HCT116 (cell line): ENCODE data around the gene FAM120A. TPM values are rescaled to one million over a fixed set of nuclear protein-coding genes. Genes with fewer than 3 reads are reported as not detected.

ENCODE experiments used
- ATAC-seq: fragments of 200-7000 bp; cut with Tn5 transposase; 2 replicates; pipeline ENCODE4 v1.9.1; 2020; ENCODE audit warnings: mild to moderate bottlenecking, moderate library complexity
- BruUV-seq: library from RNA; stranded (reverse); fragments of 400-500 nt; replicated peaks from 2 replicates; lab custom pipeline; 2021; lab: Mats Ljungman, UMichigan
- CTCF ChIA-PET: fragments of 300-600 bp; sonication (Branson Sonifier 250); formaldehyde crosslinking; loops from one replicate; lab custom pipeline; 2021; ENCODE audit warnings: antibody characterized with exemption; lab: Charles Lee
- POLR2A ChIA-PET: fragments of 300-600, 350-600 bp; sonication (Branson Sonifier 250); formaldehyde crosslinking; loops from one replicate; lab custom pipeline; 2021; ENCODE audit warnings: antibody characterized with exemption; lab: Charles Lee
- RAD21 ChIA-PET, 2 experiments: fragments of 300-600 bp; sonication (Branson Sonifier 250); formaldehyde crosslinking; loops; one replicate each; lab custom pipeline; 2023; ENCODE audit warnings: low total read pairs in 2 of 2; ENCODE audit not compliant: uncharacterized antibody in 2 of 2, unreplicated experiment in 2 of 2, low non-redundant PET in 1 of 2; lab: Charles Lee
- DNase-seq: peaks from one replicate; pipeline ENCODE4 v3.0.0-alpha.2; 2010; ENCODE audit warnings: low read depth, low spot score
- H2AFZ ChIP-seq: fragments of 200-600 bp; shearing (Covaris generic), sonication (generic); 2 replicates; pipeline ENCODE4 v1.6.1; 2017; ENCODE audit warnings: low read depth, mixed run types, mixed read lengths, antibody characterized with exemption, low read length; ENCODE audit not compliant: poor library complexity, severe bottlenecking
- H3K27ac ChIP-seq: 2 replicates; pipeline ENCODE4 v1.5.1; 2012; ENCODE audit warnings: low read depth, low read length
- H3K27me3 ChIP-seq: fragments of 200-600 bp; sonication (generic); 2 replicates; pipeline ENCODE4 v1.6.1; 2016; ENCODE audit warnings: mixed run types, low read length, mixed read lengths; ENCODE audit not compliant: insufficient read depth
- H3K36me3 ChIP-seq, 2 experiments: fragments of 200-500 bp in 1 of 2; fragments of 200-600 bp in 1 of 2; sonication (Bioruptor generic) in 1 of 2; sonication (generic) in 1 of 2; 2 replicates each; pipeline versions ENCODE4 v1.5.1 to v1.6.1; 2014 to 2016; ENCODE audit warnings: low read length in 2 of 2, inconsistent platforms in 1 of 2, mixed read lengths in 1 of 2, mixed run types in 1 of 2; ENCODE audit not compliant: insufficient read depth in 2 of 2, control insufficient read depth in 1 of 2
- H3K4me1 ChIP-seq, 2 experiments: fragments of 200-600 bp in 1 of 2; sonication (generic) in 1 of 2; 2 replicates each; pipeline versions ENCODE4 v1.5.1 to v1.6.1; 2012 to 2017; ENCODE audit warnings: low read length in 2 of 2, inconsistent platforms in 1 of 2, mild to moderate bottlenecking in 1 of 2, mixed read lengths in 1 of 2, mixed run types in 1 of 2, moderate library complexity in 1 of 2; ENCODE audit not compliant: insufficient read depth in 2 of 2, control insufficient read depth in 1 of 2
- H3K4me2 ChIP-seq: fragments of 200-600 bp; sonication (generic); 2 replicates; pipeline ENCODE4 v1.6.1; 2017; ENCODE audit warnings: mixed run types, low read length, mixed read lengths
- H3K4me3 ChIP-seq, 2 experiments: fragments of 200-600 bp in 1 of 2; sonication (generic) in 1 of 2; replicated peaks in 1 of 2; 2 replicates each; pipeline ENCODE4 v1.5.1; 2011 to 2016; ENCODE audit warnings: low read length in 2 of 2, control low read depth in 1 of 2, low read depth in 1 of 2, mild to moderate bottlenecking in 1 of 2, mixed read lengths in 1 of 2, mixed run types in 1 of 2
- H3K79me2 ChIP-seq: fragments of 200-600 bp; sonication (generic); 2 replicates; pipeline ENCODE4 v1.6.1; 2017; ENCODE audit warnings: mild to moderate bottlenecking, mixed run types, low read length, moderate library complexity, mixed read lengths; ENCODE audit not compliant: insufficient read depth
- H3K9ac ChIP-seq: fragments of 200-600 bp; sonication (generic); 2 replicates; pipeline ENCODE4 v1.6.1; 2016; ENCODE audit warnings: low read length, mixed read lengths
- H3K9me2 ChIP-seq: fragments of 200-600 bp; sonication (generic), shearing (Covaris generic); 2 replicates; pipeline ENCODE4 v1.6.1; 2017; ENCODE audit warnings: mixed run types, mild to moderate bottlenecking, moderate library complexity; ENCODE audit not compliant: insufficient read depth
- H3K9me3 ChIP-seq, 2 experiments: fragments of 200-500 bp in 1 of 2; fragments of 200-600 bp in 1 of 2; sonication (Bioruptor generic) in 1 of 2; sonication (generic) in 1 of 2; 2 replicates each; pipeline ENCODE4 v1.6.1; 2014 to 2017; ENCODE audit warnings: low read length in 2 of 2, mixed read lengths in 2 of 2, inconsistent platforms in 1 of 2, low read depth in 1 of 2, mild to moderate bottlenecking in 1 of 2, mixed run types in 1 of 2, moderate library complexity in 1 of 2; ENCODE audit not compliant: control insufficient read depth in 1 of 2, insufficient read depth in 1 of 2
- H4K20me1 ChIP-seq: fragments of 200-600 bp; sonication (generic), shearing (Covaris generic); 2 replicates; pipeline ENCODE4 v1.6.1; 2017; ENCODE audit warnings: mixed run types, mild to moderate bottlenecking, moderate library complexity; ENCODE audit not compliant: insufficient read depth
- CBX3 ChIP-seq: IDR thresholded peaks from 2 replicates; pipeline ENCODE4 v1.6.1; 2012; ENCODE audit warnings: low read depth
- EZH2 ChIP-seq: fragments of 200-600 bp; sonication (generic); IDR thresholded peaks from 2 replicates; pipeline ENCODE4 v1.6.1; 2017; ENCODE audit warnings: antibody characterized with exemption, mixed run types
- JUND ChIP-seq: IDR thresholded peaks from 2 replicates; pipeline ENCODE4 v1.6.1; 2012
- POLR2A ChIP-seq: IDR thresholded peaks from 2 replicates; pipeline ENCODE4 v1.7.0; 2011; ENCODE audit warnings: borderline replicate concordance; ENCODE audit not compliant: insufficient read depth, insufficient read length; ENCODE audit errors: extremely low read depth
- POLR2AphosphoS5 ChIP-seq: IDR thresholded peaks from 2 replicates; pipeline ENCODE4 v1.6.1; 2011; ENCODE audit warnings: mild to moderate bottlenecking, low read depth, low read length, moderate library complexity
- RAD21 ChIP-seq: IDR thresholded peaks from 2 replicates; pipeline ENCODE4 v1.6.1; 2012; ENCODE audit warnings: low read depth, mild to moderate bottlenecking
- SIN3A ChIP-seq: IDR thresholded peaks from 2 replicates; pipeline ENCODE4 v1.6.1; 2012; ENCODE audit warnings: low read depth
- SP1 ChIP-seq: IDR thresholded peaks from 2 replicates; pipeline ENCODE4 v1.6.1; 2012; ENCODE audit warnings: low read depth
- SRF ChIP-seq: IDR thresholded peaks from 2 replicates; pipeline ENCODE4 v1.6.1; 2012; ENCODE audit warnings: low read depth
- TCF7L2 ChIP-seq: IDR thresholded peaks from 2 replicates; pipeline ENCODE4 v1.7.0; 2011; ENCODE audit warnings: borderline replicate concordance, inconsistent platforms; ENCODE audit not compliant: insufficient read depth, insufficient read length; ENCODE audit errors: extremely low read depth
- YY1 ChIP-seq: IDR thresholded peaks from 2 replicates; pipeline ENCODE4 v1.6.1; 2011; ENCODE audit warnings: low read length, low read depth, moderate library complexity, mild to moderate bottlenecking; ENCODE audit not compliant: insufficient replicate concordance; ENCODE audit errors: extremely low read depth
- ZFX ChIP-seq: fragments of 450-650 bp; IDR thresholded peaks from 2 replicates; pipeline ENCODE4 v1.6.1; 2017
- intact Hi-C: fragments of 100-400 bp; cut with micrococcal nuclease; formaldehyde crosslinking; loops from 2 replicates; pipeline ENCODE4 v1.10.0; 2022
- total RNA-seq: library from RNA; stranded (reverse); gene quantifications from one replicate; pipeline ENCODE4 v1.2.1, GENCODE V29; 2021; ENCODE audit not compliant: unreplicated experiment
- TF ChIP-seq, protein P1 (sequence below): IDR thresholded peaks from 2 replicates; pipeline ENCODE4 v1.6.1; 2012; ENCODE audit warnings: low read depth
- TF ChIP-seq, protein P2 (sequence below): IDR thresholded peaks from 2 replicates; pipeline ENCODE4 v1.6.1; 2012
- TF ChIP-seq, protein P3 (sequence below): IDR thresholded peaks from 2 replicates; pipeline ENCODE4 v1.6.1; 2012

FAM120A gene
- total RNA-seq, 1 experiment from 2014 or later: 122 TPM

DNA sequence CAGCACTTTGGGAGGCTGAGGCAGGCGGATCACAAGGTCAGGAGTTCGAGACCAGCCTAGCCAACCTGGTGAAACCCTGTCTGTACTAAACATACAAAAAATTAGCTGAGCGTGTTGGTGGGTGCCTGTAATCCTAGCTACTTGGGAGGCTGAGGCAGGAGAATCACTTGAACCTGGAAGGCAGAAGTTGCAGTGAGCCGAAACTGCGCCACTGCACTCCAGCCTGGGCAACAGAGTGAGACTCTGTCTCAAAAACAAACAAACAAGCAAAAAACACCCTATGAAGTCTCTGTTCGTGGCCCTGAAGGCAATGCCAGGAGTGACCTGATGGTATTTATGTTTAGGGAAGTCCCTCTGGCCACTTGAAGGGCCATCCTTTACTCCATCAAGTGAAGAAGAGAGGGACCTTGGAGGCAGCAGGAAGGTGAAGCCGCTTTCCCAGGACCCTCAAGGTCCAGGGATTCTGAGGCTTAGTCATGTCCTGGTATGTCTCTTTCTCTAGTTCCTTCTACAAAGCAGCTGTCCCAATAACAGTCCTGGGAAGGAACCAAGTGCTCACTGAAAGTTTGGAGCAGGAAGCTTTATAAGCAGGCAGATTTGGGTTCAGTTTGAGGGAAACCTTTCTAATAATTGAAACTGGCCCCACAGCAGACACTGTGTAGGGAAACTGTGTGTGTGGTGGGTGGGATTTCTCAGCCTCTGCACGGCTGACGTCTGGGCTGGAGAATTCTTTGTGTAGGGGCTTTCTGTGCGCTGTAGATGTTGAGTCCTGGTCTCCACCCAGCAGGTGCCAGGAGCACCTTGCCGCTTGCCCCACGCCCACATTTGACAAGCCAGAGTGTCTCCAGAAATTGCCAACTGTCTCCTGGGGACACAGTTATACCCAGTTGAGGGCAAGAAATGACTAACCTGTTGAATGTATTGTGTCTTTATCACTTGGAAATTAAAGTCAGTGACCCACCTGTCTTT, 137.4 kb downstream of the FAM120A start:
- POLR2A ChIA-PET: no interaction called here
- ATAC-seq: no peak
- no peaks in the 10 kb centered on the region for H4K20me1 ChIP-seq
- TF ChIP-seq TCF7L2 (no peak), YY1 (no peak), CBX3 (no peak), SIN3A (no peak), POLR2A (no peak), POLR2AphosphoS5 (no peak), EZH2 (no peak), SP1 (no peak), JUND (no peak)
- TF ChIP-seq, all 23 proteins: peak for 0
- Histone ChIP-seq H3K79me2 (peaks cover 41% of the 10 kb centered on the region), H3K36me3 (no peaks in the 10 kb centered on the region), H3K9me2 (no peaks in the 10 kb centered on the region), H3K27ac (no peak overlapping the region), H3K4me2 (no peak overlapping the region), H3K27me3 (no peaks in the 10 kb centered on the region), H3K9ac (no peak overlapping the region), H3K9me3 (no peaks in the 10 kb centered on the region), H2AFZ (no peak overlapping the region), H3K4me3 (no peak overlapping the region), H3K4me1 (peaks cover 1 to 7% of the 10 kb centered on the region in 2 experiments; a peak in 1 of 4 replicates)
- intact Hi-C loops: no loop called here
- RAD21 ChIA-PET: no interaction called here
- CTCF ChIA-PET: interaction anchor here (1.6 kb wide), 1 partner anchor 11 kb away, joined by 3 read pairs; no protein-coding TSS in a partner anchor
- BruUV-seq: no TSS peak
- no peak for DNase-seq

GRCh38 chr9:93589688-93590087, 138.2 kb downstream of the FAM120A start:
- no peaks in the 10 kb centered on the region for H3K9me2 ChIP-seq
- H4K20me1 ChIP-seq: no peaks in the 10 kb centered on the region
- no peak for DNase-seq
- intact Hi-C loops: no loop called here
- H2AFZ ChIP-seq: no peak overlapping the region
- H3K9me3 ChIP-seq: no peaks in the 10 kb centered on the region
- POLR2A ChIA-PET: no interaction called here
- H3K79me2 ChIP-seq: peaks cover 40% of the 10 kb centered on the region
- ATAC-seq: no peak
- CTCF ChIA-PET: no interaction called here
- BruUV-seq: no TSS peak
- H3K4me2 ChIP-seq: no peak overlapping the region
- H3K27ac ChIP-seq: no peak overlapping the region
- H3K4me3 ChIP-seq: no peak overlapping the region
- no peak overlapping the region for H3K9ac ChIP-seq
- peaks cover 6 to 13% of the 10 kb centered on the region in 2 experiments; a peak in 2 of 4 replicates for H3K4me1 ChIP-seq
- RAD21 ChIA-PET: no interaction called here
- no peaks in the 10 kb centered on the region for H3K27me3 ChIP-seq
- no peaks in the 10 kb centered on the region for H3K36me3 ChIP-seq
- TF ChIP-seq SIN3A: no peak
- TF ChIP-seq, protein P1, sequence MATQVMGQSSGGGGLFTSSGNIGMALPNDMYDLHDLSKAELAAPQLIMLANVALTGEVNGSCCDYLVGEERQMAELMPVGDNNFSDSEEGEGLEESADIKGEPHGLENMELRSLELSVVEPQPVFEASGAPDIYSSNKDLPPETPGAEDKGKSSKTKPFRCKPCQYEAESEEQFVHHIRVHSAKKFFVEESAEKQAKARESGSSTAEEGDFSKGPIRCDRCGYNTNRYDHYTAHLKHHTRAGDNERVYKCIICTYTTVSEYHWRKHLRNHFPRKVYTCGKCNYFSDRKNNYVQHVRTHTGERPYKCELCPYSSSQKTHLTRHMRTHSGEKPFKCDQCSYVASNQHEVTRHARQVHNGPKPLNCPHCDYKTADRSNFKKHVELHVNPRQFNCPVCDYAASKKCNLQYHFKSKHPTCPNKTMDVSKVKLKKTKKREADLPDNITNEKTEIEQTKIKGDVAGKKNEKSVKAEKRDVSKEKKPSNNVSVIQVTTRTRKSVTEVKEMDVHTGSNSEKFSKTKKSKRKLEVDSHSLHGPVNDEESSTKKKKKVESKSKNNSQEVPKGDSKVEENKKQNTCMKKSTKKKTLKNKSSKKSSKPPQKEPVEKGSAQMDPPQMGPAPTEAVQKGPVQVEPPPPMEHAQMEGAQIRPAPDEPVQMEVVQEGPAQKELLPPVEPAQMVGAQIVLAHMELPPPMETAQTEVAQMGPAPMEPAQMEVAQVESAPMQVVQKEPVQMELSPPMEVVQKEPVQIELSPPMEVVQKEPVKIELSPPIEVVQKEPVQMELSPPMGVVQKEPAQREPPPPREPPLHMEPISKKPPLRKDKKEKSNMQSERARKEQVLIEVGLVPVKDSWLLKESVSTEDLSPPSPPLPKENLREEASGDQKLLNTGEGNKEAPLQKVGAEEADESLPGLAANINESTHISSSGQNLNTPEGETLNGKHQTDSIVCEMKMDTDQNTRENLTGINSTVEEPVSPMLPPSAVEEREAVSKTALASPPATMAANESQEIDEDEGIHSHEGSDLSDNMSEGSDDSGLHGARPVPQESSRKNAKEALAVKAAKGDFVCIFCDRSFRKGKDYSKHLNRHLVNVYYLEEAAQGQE: no peak
- no peak for TF ChIP-seq CBX3
- TF ChIP-seq POLR2A: no peak
- TF ChIP-seq ZFX: no peak
- no peak for TF ChIP-seq RAD21
- TF ChIP-seq, protein P2, sequence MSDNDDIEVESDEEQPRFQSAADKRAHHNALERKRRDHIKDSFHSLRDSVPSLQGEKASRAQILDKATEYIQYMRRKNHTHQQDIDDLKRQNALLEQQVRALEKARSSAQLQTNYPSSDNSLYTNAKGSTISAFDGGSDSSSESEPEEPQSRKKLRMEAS: no peak
- TF ChIP-seq, protein P3, sequence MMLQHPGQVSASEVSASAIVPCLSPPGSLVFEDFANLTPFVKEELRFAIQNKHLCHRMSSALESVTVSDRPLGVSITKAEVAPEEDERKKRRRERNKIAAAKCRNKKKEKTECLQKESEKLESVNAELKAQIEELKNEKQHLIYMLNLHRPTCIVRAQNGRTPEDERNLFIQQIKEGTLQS: no peak
- no peak for TF ChIP-seq EZH2
- TF ChIP-seq SRF: no peak
